SK-N-SH (cell line): Measurements from ENCODE around the gene PSMD9. TPM values are rescaled to one million over a fixed set of nuclear protein-coding genes. Genes with fewer than 3 reads are reported as not detected.
"Not testable (repeated sequence)": the region's sequence is repeated elsewhere in the genome, so short reads cannot be mapped to it uniquely, and the experiment has no call there.

Experiments
- CTCF ChIA-PET: fragments of 300-600, 350-600 bp; formaldehyde crosslinking; extraction: SDS; loops from one replicate; lab custom pipeline; 2021; lab: Yijun Ruan, JAX
- POLR2A ChIA-PET: fragments of 350-600 bp; sonication (Branson Sonifier 250); formaldehyde crosslinking; extraction: SDS; loops from one replicate; lab custom pipeline; 2020; ENCODE audit warnings: antibody characterized with exemption, inconsistent platforms; lab: Yijun Ruan, JAX
- DNase-seq: peaks from one replicate; pipeline ENCODE4 v3.0.0; 2012
- H2AFZ ChIP-seq: fragments of 200-600 bp; sonication (generic); 2 replicates; pipeline ENCODE4 v1.8.1; 2016; ENCODE audit warnings: antibody characterized with exemption, mild to moderate bottlenecking, low read depth
- H3F3A ChIP-seq: fragments of 200-600 bp; sonication (generic); replicated peaks from 2 replicates; pipeline ENCODE3; 2016; ENCODE audit warnings: antibody characterized with exemption, mild to moderate bottlenecking; ENCODE audit not compliant: insufficient read depth
- H3K27ac ChIP-seq, 2 experiments: fragments of 200-500 bp in 1 of 2; fragments of 200-600 bp in 1 of 2; sonication (Bioruptor generic) in 1 of 2; sonication (generic), shearing (Covaris generic) in 1 of 2; 2 replicates each; pipeline versions ENCODE4 v1.5.1 to v1.6.1; 2014 to 2016; ENCODE audit warnings: low read depth in 2 of 2, inconsistent platforms in 1 of 2, low read length in 1 of 2, mild to moderate bottlenecking in 1 of 2, mixed read lengths in 1 of 2
- H3K27me3 ChIP-seq: fragments of 200-600 bp; sonication (generic), shearing (Covaris generic); 2 replicates; pipeline ENCODE4 v1.6.1; 2016; ENCODE audit warnings: mixed run types; ENCODE audit not compliant: insufficient read depth
- H3K36me3 ChIP-seq, 2 experiments: fragments of 200-500 bp in 1 of 2; fragments of 200-600 bp in 1 of 2; sonication (Bioruptor generic) in 1 of 2; sonication (generic) in 1 of 2; replicated peaks in 1 of 2; 2 replicates each; pipeline versions ENCODE3 to v1.5.1; 2014 to 2016; ENCODE audit warnings: low read length in 1 of 2, mild to moderate bottlenecking in 1 of 2; ENCODE audit not compliant: insufficient read depth in 2 of 2, control insufficient read depth in 1 of 2
- H3K4me1 ChIP-seq, 2 experiments: fragments of 200-500 bp in 1 of 2; fragments of 200-600 bp in 1 of 2; sonication (Bioruptor generic) in 1 of 2; sonication (generic), shearing (Covaris generic) in 1 of 2; 2 replicates each; pipeline versions ENCODE4 v1.5.1 to v1.6.1; 2014 to 2016; ENCODE audit warnings: low read depth in 1 of 2, low read length in 1 of 2, mixed run types in 1 of 2; ENCODE audit not compliant: insufficient read depth in 2 of 2, control insufficient read depth in 1 of 2
- H3K4me2 ChIP-seq: fragments of 200-600 bp; sonication (generic), shearing (Covaris generic); 2 replicates; pipeline ENCODE4 v1.6.1; 2017; ENCODE audit warnings: mixed run types
- H3K4me3 ChIP-seq, 2 experiments: fragments of 200-500 bp in 1 of 2; fragments of 200-600 bp in 1 of 2; sonication (Bioruptor generic) in 1 of 2; sonication (generic), shearing (Covaris generic) in 1 of 2; 2 replicates each; pipeline versions ENCODE4 v1.5.1 to v1.8.1; 2014 to 2016; ENCODE audit warnings: low read depth in 2 of 2, inconsistent platforms in 1 of 2, low read length in 1 of 2, mild to moderate bottlenecking in 1 of 2, mixed read lengths in 1 of 2, moderate library complexity in 1 of 2
- H3K79me2 ChIP-seq: fragments of 200-600 bp; sonication (generic); 2 replicates; pipeline ENCODE4 v1.8.1; 2017; ENCODE audit warnings: mild to moderate bottlenecking; ENCODE audit not compliant: insufficient read depth
- H3K9ac ChIP-seq: fragments of 200-600 bp; sonication (generic); 2 replicates; pipeline ENCODE4 v1.6.1; 2017; ENCODE audit warnings: mixed run types
- H3K9me2 ChIP-seq: fragments of 200-600 bp; sonication (generic); 2 replicates; pipeline ENCODE4 v1.6.1; 2017; ENCODE audit warnings: mixed run types
- H3K9me3 ChIP-seq: fragments of 200-600 bp; sonication (generic); 2 replicates; pipeline ENCODE4 v1.6.1; 2017; ENCODE audit warnings: mixed run types, mild to moderate bottlenecking, moderate library complexity
- H4K20me1 ChIP-seq: fragments of 200-600 bp; sonication (generic); 2 replicates; pipeline ENCODE4 v1.6.1; 2017; ENCODE audit warnings: mild to moderate bottlenecking, mixed run types; ENCODE audit not compliant: insufficient read depth
- EZH2phosphoT487 ChIP-seq: fragments of 200-600 bp; sonication (generic); IDR thresholded peaks from 2 replicates; pipeline ENCODE4 v1.6.1; 2017; ENCODE audit warnings: low read depth, mixed run types, mild to moderate bottlenecking, antibody characterized with exemption, moderate library complexity, borderline replicate concordance
- FOSL2 ChIP-seq: IDR thresholded peaks from 2 replicates; pipeline ENCODE4 v1.4.0; 2012; ENCODE audit warnings: low read depth, mild to moderate bottlenecking, moderate library complexity, borderline replicate concordance
- FOXM1 ChIP-seq: IDR thresholded peaks from 2 replicates; pipeline ENCODE4 v1.4.0; 2012; ENCODE audit warnings: low read depth, mild to moderate bottlenecking
- GATA2 ChIP-seq: sonication (generic); formaldehyde crosslinking; IDR thresholded peaks from 2 replicates; pipeline ENCODE4 v1.5.0; 2020; ENCODE audit warnings: mild to moderate bottlenecking, missing genetic modification reagents
- JUND ChIP-seq: IDR thresholded peaks from 2 replicates; pipeline ENCODE4 v1.4.0; 2012
- MXI1 ChIP-seq: IDR thresholded peaks from 2 replicates; pipeline ENCODE4 v1.6.1; 2012; ENCODE audit warnings: mild to moderate bottlenecking, low read depth, low read length, improper control_type of control experiment
- RXRA ChIP-seq: IDR thresholded peaks from 2 replicates; pipeline ENCODE4 v1.4.0; 2012; ENCODE audit warnings: low read depth, mild to moderate bottlenecking, borderline replicate concordance
- SMC3 ChIP-seq: IDR thresholded peaks from 2 replicates; pipeline ENCODE4 v1.6.1; 2012; ENCODE audit warnings: low read depth, low read length, improper control_type of control experiment
- TAF1 ChIP-seq: IDR thresholded peaks from 2 replicates; pipeline ENCODE4 v1.6.1; 2012; ENCODE audit warnings: low read depth, mild to moderate bottlenecking, low read length, moderate library complexity, borderline replicate concordance
- WGBS: methylation state at CpG from one replicate; pipeline ENCODE4 v1.1.6; 2017; ENCODE audit warnings: low lambda C conversion rate; 5-methylcytosine and 5-hydroxymethylcytosine counted together
- polyA plus RNA-seq, 3 experiments: library from polyadenylated mRNA; depleted of rRNA; stranded (reverse); fragments of >200 nt; gene quantifications; 2 replicates each; pipeline ENCODE4 v1.2.3, GENCODE V29; 2012
- TF ChIP-seq, protein P1 (sequence below): IDR thresholded peaks from 2 replicates; pipeline ENCODE4 v1.4.0; 2012; ENCODE audit warnings: low read depth, borderline replicate concordance
- TF ChIP-seq, protein P2 (sequence below): IDR thresholded peaks from 2 replicates; pipeline ENCODE4 v1.6.1; 2012; ENCODE audit warnings: mild to moderate bottlenecking, low read depth, low read length, moderate library complexity
- TF ChIP-seq, protein P3 (sequence below): fragments of 150-350 bp; IDR thresholded peaks from 2 replicates; pipeline ENCODE4 v1.6.1; 2016; ENCODE audit warnings: mild to moderate bottlenecking, low read depth, low read length

PSMD9 gene
- polyA plus RNA-seq, 1 of the 3 experiments (the other 2 are of a cell fraction): 227 TPM

DNA sequence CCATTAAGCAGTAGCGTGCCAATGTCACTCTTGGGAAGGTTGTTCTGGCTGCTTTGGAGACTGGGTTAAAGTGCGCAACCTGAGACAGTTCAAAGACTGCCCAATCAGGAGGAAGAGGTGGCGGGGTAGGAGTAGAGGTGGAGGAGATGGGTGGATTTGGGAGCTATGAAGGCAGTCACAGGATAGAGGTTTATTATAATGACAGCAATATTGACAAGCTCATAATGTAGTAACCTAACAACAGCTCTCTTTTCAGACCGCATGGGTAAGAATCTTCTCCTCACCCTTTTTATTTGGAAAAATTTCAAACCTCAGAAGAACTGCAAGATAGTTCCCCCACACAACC lies 5.3 kb upstream of the PSMD9 start (continued):
- TF ChIP-seq, protein P1, sequence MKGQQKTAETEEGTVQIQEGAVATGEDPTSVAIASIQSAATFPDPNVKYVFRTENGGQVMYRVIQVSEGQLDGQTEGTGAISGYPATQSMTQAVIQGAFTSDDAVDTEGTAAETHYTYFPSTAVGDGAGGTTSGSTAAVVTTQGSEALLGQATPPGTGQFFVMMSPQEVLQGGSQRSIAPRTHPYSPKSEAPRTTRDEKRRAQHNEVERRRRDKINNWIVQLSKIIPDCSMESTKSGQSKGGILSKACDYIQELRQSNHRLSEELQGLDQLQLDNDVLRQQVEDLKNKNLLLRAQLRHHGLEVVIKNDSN: no peak
- TF ChIP-seq TAF1 (no peak), JUND (no peak)

DNA sequence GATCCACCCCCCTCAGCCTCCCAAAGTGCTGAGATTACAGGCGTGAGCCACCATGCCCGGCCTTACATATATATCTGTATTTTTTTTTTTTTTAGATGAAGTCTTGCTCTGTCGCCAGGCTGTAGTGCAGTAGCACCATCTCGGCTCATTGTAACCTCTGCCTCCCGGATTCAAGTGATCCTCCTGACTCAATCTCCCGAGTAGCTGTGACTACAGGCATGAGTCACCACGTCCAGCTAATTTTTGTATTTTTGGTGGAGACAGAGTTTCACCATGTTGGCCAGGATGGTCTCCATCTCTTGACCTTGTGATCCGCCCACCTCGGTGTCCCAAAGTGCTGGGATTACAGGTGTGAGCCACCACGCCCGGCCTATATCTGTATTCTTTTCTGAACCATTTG lies 3.5 kb upstream of the PSMD9 start:
- H3K79me2 ChIP-seq: peaks cover 15% of the 10 kb centered on the region
- H3K9ac ChIP-seq, H3K9me3 ChIP-seq, H3K27ac ChIP-seq, H3K4me3 ChIP-seq, POLR2A ChIA-PET, H3K4me2 ChIP-seq, DNase-seq, H3K27me3 ChIP-seq, H2AFZ ChIP-seq, H3K36me3 ChIP-seq, H3K4me1 ChIP-seq, H3K9me2 ChIP-seq, H4K20me1 ChIP-seq: not testable (repeated sequence)
- CTCF ChIA-PET: interaction anchor here (10.2 kb wide), 1 partner anchor 90 kb away, joined by 186 read pairs; the partner anchor contains the start of gene RHOF
- H3F3A ChIP-seq: peaks cover 20% of the 10 kb centered on the region
- peak; percentile 13; the same call in 1 of the 2 replicates for TF ChIP-seq FOSL2
- WGBS: 71% methylated on average over 11 of the region's 11 CpGs

DNA sequence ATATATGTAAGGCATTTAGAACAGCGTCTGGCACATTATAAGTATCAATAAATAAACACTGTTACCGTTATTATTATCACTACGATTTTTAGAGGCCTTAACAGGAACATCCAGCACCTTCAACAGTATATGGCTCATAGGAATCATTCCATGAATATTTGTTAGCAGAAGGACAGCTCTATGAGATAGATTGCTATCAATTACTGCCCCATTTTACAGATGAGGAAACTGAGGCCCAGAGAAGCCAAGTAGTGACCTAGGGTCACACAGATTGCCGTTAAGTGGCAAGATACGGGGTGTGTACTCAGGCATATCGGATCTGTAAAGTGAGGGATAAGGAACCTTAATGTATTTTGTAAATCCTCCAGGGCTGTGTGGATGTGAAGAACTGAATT lies 510 bp upstream of the PSMD9 start:
- H3K9ac ChIP-seq: 0 out of 2 replicates have a peak overlapping the region, but pooled peaks have one; percentile 30
- TF ChIP-seq SMC3 (0 out of 2 replicates have a peak, but pooled peaks have one; percentile 57), RXRA (no peak), GATA2 (peak; percentile 66; the same call in 1 of the 2 replicates)
- TF ChIP-seq, all 33 proteins: peak for 2
- no peak for DNase-seq
- Histone ChIP-seq H3F3A (peaks cover 23% of the 10 kb centered on the region), H4K20me1 (no peaks in the 10 kb centered on the region; the same call in 1 of the 2 replicates), H3K36me3 (peaks cover 0 to 12% of the 10 kb centered on the region in 2 experiments), H3K27me3 (no peaks in the 10 kb centered on the region), H3K9me3 (no peaks in the 10 kb centered on the region), H3K4me3 (peak overlapping the region; percentile 68 to 86), H3K9me2 (no peaks in the 10 kb centered on the region), H3K4me2 (peak overlapping the region; percentile 67), H3K27ac (peak overlapping the region; percentile 39 to 94; a peak in 3 of 4 replicates), H3K4me1 (peaks cover 4 to 5% of the 10 kb centered on the region in 2 experiments; a peak in 3 of 4 replicates), H2AFZ (peak overlapping the region; percentile 78), H3K79me2 (peaks cover 44% of the 10 kb centered on the region)
- CTCF ChIA-PET: interaction anchor here (0.6 to 10.2 kb wide), 23 partner anchors 12 to 170 kb away, joined by 3 to 186 read pairs (median 5); partner anchors contain the start of genes RHOF and SETD1B
- POLR2A ChIA-PET: interaction anchor here (0.6 to 2.7 kb wide), 9 partner anchors 8 to 176 kb away, joined by 3 to 34 read pairs (median 4); partner anchors contain the start of genes RHOF and TMEM120B
- WGBS: 54% methylated on average over 6 of the region's 6 CpGs

DNA sequence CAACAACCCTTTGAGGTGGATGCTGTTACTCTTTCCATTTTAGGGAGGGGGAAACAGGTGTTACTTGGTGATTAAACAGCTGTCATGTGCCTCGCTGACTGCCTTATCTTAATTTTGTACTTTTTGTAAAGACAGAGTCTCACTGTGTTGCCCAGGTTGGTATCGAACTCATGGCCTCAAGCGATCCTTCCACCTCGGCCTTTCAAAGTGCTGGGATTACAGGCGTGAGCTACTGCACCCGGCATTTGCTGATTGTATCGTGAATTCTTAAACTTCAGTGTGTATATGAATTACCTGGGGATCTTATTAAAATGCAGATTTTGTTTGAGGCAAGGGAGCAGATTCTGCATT lies 659 bp downstream of the PSMD9 start:
- Histone ChIP-seq H3K9me3 (no peaks in the 10 kb centered on the region), H3K27me3 (no peaks in the 10 kb centered on the region), H3K79me2 (peaks cover 56% of the 10 kb centered on the region), H3K9ac (peak overlapping the region; percentile 93), H3K27ac (peak overlapping the region; percentile 85 to 94), H3K4me3 (peak overlapping the region; percentile 68 to 86), H3F3A (peaks cover 28% of the 10 kb centered on the region), H2AFZ (no peak overlapping the region), H3K4me2 (peak overlapping the region; percentile 85), H4K20me1 (peaks cover 10% of the 10 kb centered on the region), H3K9me2 (no peaks in the 10 kb centered on the region), H3K36me3 (peaks cover 0 to 12% of the 10 kb centered on the region in 2 experiments), H3K4me1 (peaks cover 8 to 15% of the 10 kb centered on the region in 2 experiments; a peak in 3 of 4 replicates)
- POLR2A ChIA-PET: interaction anchor here (1.5 to 2.7 kb wide), 3 partner anchors 17 to 134 kb away, joined by 3 to 34 read pairs (median 13); partner anchors contain the start of gene RHOF
- WGBS: 12% methylated on average over 7 of the region's 7 CpGs
- CTCF ChIA-PET: interaction anchor here (0.6 to 10.2 kb wide), 13 partner anchors 9 to 1496 kb away, joined by 3 to 186 read pairs (median 4); partner anchors contain the start of genes RHOF and SETD1B
- no peak for DNase-seq
- TF ChIP-seq FOXM1: no peak
- no peak for TF ChIP-seq EZH2phosphoT487
- TF ChIP-seq, protein P2, sequence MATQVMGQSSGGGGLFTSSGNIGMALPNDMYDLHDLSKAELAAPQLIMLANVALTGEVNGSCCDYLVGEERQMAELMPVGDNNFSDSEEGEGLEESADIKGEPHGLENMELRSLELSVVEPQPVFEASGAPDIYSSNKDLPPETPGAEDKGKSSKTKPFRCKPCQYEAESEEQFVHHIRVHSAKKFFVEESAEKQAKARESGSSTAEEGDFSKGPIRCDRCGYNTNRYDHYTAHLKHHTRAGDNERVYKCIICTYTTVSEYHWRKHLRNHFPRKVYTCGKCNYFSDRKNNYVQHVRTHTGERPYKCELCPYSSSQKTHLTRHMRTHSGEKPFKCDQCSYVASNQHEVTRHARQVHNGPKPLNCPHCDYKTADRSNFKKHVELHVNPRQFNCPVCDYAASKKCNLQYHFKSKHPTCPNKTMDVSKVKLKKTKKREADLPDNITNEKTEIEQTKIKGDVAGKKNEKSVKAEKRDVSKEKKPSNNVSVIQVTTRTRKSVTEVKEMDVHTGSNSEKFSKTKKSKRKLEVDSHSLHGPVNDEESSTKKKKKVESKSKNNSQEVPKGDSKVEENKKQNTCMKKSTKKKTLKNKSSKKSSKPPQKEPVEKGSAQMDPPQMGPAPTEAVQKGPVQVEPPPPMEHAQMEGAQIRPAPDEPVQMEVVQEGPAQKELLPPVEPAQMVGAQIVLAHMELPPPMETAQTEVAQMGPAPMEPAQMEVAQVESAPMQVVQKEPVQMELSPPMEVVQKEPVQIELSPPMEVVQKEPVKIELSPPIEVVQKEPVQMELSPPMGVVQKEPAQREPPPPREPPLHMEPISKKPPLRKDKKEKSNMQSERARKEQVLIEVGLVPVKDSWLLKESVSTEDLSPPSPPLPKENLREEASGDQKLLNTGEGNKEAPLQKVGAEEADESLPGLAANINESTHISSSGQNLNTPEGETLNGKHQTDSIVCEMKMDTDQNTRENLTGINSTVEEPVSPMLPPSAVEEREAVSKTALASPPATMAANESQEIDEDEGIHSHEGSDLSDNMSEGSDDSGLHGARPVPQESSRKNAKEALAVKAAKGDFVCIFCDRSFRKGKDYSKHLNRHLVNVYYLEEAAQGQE: no peak
- TF ChIP-seq MXI1: no peak
- TF ChIP-seq GATA2: no peak
- TF ChIP-seq RXRA: no peak
- TF ChIP-seq, protein P3, sequence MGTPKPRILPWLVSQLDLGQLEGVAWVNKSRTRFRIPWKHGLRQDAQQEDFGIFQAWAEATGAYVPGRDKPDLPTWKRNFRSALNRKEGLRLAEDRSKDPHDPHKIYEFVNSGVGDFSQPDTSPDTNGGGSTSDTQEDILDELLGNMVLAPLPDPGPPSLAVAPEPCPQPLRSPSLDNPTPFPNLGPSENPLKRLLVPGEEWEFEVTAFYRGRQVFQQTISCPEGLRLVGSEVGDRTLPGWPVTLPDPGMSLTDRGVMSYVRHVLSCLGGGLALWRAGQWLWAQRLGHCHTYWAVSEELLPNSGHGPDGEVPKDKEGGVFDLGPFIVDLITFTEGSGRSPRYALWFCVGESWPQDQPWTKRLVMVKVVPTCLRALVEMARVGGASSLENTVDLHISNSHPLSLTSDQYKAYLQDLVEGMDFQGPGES: no peak
- TF ChIP-seq FOSL2: no peak
